Amniotic epithelial cell (primary cell): ENCODE measurements around the gene UTP4.

Source experiments
- DNase-seq: peaks from one replicate; pipeline ENCODE4 v3.0.0-alpha.2; 2010; ENCODE audit warnings: low read depth

UTP4 gene

DNA sequence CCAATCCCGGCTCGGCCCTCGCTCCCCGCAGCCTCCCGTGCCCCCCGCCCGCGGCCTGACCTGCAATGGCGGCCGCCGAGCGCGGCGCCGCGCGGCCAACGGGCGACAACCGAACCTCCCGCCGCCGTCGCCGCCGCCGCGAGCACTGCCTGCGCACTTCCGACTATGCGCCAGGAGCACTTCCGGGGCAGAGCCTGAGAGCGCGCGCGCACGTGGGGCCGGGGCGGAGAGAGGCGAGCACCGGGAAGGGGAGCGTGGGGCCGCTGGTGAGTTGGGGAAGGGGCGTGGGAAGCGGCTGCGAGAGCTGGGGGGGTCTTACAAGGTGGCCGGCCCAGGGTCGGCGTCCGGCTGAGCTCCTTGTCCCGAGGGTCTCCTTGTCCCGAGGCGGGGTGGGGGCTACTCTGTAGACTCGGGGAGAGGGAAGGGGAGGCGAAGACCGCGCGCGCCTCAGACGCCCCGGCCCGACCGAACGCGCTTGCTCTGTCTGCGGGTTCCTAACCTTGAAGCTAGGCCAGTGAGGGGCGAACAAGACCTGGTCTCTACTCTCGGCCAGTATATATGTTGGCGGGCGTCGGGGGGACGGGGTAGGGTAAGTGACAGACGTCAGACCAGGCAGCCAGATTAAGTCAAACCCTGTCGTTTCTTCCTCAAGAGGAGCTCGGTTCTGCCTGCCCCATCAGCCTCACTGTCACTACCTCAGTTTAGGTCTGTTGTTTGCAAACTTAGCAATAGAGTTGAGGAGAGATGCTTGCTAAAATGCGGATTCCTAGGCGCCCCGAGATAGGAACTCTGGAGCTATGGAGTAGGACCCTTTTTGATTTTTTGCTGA, at the start of gene UTP4, which contains the start of gene CHTF8:
Gene UTP4, plus strand, starts transcription at position 226 of the 829 bp plus-strand sequence. CDS start 811 bp downstream, outside the sequence.
Gene CHTF8, minus strand, starts transcription at position 165 of the 829 bp plus-strand sequence. CDS start 11,130 bp downstream, outside the sequence.
- peak; percentile 72 for DNase-seq

- no peak for DNase-seq
Measured at GRCh38 chr16:69083306-69083941, 49.0 kb upstream of the UTP4 start.

- peak; percentile 68 for DNase-seq
Measured at GRCh38 chr16:69084289-69084688, 48.2 kb upstream of the UTP4 start.

DNA sequence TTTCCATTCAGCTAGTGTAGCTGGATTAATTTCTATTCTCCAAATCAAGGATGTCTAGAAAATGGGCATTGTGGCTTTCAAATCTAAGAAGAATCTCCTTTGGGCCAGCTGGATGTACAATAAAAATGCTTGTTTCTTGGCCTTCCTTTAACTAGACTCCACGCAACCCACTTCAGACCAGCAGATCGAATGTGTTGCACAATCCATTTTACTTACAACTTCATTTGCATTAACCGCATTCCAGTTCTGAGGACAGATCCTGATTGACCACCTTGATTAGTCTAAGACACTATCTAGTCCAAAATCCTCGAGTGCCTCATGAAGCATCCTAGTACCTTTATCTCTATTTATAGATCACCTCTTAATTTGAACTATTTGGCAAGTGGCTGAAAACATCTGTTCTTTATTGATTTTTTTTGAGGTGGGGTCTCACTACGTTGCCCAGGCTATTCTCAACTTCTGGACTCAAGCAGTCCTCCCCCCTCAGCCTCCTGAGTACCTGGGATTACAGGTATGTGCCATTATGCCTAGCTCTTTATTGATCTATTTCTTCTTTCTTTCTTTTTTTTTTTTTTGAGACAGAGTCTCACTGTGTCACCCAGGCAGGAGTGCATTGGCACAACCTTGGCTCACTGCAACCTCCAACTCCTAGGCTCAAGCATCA, 47.3 kb upstream of the UTP4 start:
- no peak for DNase-seq

DNA sequence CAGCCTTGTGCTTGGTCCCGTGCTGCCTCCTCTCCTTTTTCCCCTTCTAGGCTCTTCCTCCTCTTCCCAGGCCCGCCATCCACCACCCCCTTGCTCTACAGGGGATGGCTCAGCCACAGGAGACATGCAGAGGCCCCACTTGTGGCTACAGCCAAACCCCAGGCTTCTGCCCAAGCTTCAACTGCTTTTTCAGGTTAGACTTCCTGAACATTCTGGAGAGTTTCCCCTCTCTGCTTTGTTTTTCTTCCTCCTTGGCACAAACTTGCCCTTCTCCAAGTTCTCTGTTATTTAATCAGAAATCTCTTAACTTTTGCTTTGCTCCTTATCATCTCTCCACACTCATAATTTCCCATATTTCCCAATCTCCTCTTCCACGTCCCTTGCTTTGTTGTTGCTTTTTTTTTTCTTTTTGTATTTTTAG, 45.3 kb upstream of the UTP4 start:
- peak; percentile 54 for DNase-seq

DNA sequence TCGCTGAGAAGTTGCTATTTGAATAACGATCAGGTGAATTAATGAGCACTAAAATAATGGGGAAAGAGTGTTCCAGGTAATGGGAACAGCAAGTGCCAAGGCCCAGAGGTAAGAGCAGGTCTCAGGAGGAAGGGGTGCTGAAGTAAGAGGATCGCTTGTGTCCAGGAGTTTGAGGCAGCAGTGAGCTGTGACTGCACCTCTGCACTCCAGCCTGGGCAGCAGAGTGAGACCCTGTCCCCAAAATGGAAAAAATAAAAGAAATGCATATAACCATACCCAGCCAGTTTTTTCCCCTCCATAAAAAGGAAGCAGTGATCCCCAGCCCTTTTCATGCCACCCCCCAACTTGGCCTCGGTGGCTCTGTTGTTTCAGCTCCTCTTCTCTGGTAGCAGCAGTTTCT, 43.8 kb upstream of the UTP4 start:
- DNase-seq: no peak

DNA sequence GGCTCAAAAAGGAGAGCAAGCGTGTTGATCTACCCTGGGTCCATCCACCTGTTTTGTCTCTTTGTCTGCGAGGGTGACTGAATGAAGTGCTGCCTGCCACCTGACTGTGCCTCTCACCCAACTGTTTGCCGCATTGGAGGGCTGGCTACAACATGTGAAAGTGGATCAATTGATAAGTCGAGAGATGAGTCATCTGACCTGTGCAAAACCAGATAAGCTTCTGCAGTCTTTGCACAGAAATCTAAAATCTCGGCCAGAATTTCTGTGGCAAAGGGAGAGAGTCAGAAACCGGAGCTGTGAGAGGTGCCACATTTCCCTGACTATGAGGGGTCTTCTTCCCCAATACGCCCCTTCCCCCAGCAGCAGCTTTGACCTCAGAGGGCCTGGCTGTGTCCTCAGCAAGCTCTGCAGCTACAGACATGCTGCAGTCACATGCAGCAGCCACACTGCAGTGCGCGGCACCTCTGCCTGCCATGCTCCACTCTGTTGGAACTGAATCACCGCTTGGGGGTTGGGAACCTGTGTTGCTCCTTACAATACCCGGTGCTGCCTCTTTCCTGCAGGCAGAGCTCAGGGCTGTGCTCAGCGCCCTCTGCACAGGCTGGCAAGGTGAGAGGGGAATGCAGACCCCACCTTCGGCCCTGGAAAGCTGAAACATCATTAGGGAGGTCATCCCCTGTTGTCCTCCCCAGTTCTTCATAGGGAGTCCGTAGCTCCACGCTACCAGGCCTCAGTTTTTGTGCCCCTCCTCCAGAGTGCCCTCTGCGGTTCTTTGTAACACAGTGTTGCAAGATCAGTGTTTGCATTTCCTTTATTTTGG, 43.1 kb upstream of the UTP4 start:
- peak; percentile 50 for DNase-seq

DNA sequence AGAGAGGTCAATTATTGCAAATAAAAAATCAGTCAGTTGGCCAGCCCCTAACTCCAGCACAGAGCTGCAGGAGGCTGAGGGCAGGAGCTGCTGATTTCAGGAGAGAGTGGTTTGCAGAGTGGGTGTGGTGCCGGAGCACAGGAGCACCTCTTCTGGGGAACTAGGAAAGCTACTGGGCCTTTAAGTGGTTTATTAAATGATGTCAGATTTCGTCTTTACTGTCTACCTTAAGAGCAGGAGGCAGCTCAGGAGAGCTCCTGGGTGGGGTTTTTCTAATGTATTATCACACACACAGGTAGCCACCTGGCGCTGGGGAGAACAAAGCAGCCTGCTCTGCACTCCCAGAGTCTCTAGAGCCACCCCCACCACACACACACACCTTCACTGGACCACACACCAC, 38.5 kb upstream of the UTP4 start:
- DNase-seq: no peak

GRCh38 chr16:69094501-69094900, 37.9 kb upstream of the UTP4 start:
- no peak for DNase-seq

DNA sequence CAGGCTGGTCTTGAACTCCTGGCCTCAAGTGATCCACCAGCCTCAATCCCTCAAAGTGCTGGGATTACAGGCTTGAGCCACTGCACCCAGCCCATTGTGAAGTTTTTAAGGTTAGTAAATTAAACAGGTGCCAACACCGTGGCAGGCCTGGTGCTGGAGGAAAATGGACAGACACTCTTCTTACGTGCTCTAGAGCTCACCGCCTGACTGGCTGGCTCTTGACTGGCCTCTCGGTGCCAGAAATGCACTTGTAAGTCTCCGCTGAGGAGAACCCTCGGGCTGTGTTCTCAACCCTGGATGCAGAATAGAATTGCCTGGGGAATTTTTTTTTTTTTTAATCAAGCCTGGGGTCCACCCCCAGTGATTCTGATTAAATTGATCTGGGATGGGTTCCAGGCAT, 37.3 kb upstream of the UTP4 start:
- DNase-seq: no peak

- DNase-seq: no peak
Measured at GRCh38 chr16:69100071-69100691, 32.3 kb upstream of the UTP4 start.

DNA sequence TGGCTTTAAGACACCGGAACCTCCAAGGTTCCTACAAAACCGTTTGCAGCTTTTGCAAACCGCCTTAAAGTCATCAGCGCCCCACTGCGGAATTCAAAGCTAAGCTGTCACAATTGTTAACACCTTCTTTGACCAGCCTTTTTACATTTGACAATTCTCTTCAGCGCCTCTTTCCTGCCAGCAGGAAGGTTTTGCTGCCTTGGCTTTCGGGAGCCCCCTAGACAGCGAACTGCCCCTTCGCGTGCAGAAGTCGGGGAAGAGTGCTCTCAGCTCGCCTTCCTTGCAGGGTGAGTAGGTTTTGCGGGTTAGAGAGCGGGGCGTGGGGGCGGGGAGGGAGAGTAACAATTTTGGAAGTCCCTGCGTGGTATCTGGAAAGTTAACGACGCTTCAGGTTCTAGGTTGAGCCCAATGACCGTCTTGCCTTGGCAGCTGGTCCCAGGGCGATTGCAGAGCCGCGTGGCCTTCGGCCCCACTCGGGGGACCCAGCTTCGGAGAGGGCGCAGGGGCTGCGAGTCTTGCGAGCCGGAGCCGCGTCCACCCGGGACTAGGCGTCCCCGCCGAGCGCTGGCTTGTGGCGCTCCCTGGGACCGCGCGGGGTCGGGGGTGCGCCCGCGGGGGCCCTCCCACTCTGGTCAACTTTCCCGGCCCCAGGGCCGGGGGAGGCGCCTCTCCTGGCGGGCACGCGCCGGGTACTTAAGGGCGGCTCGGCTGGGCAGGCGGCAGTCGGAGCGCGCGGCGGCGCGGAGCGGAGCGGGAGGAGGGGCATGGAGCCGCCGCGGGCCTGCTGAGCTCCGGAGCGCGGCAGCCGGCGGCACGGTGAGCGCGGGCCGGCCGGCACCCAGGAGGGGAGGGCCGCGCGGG, 26.7 kb upstream of the UTP4 start, which contains the start of gene HAS3:
Gene HAS3, plus strand, starts transcription at position 153 of the 861 bp plus-strand sequence. CDS start 3,743 bp downstream, outside the sequence.
- peak; percentile 41 for DNase-seq

- DNase-seq: no peak
Measured at GRCh38 chr16:69106491-69107315, 25.7 kb upstream of the UTP4 start.

DNA sequence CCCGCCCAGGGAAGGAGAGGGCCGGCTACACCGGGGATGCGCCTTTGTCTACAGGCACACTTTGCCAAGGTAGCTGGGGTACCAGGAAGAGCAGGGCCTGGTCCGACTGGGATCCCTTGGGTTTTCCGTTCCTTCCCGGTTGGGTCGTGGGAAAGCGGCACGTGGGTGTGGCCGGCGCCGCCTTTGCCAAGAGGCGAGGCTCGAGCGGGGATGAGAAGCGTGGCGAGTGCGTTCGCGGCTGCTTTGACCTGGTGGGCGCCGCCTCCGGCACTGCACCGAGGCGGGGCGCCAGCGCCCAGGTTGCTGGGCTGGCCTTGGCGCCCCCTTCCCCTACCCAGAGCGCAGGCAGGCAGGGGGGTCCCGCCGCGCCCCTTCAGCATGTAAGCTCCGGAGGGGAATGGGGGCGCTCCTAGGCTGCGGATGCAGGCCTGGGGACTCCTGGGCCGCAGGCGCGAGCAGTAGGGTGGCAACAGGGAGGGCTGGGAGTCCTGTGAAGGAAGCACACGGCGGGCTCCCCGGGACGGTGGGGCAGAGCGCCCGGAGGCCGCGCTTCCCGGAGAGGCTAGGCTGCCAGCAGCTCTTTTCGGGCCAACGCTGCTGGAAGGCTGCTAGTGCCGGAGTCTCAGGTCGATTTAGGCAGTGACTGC, 25.0 kb upstream of the UTP4 start:
- no peak for DNase-seq

DNA sequence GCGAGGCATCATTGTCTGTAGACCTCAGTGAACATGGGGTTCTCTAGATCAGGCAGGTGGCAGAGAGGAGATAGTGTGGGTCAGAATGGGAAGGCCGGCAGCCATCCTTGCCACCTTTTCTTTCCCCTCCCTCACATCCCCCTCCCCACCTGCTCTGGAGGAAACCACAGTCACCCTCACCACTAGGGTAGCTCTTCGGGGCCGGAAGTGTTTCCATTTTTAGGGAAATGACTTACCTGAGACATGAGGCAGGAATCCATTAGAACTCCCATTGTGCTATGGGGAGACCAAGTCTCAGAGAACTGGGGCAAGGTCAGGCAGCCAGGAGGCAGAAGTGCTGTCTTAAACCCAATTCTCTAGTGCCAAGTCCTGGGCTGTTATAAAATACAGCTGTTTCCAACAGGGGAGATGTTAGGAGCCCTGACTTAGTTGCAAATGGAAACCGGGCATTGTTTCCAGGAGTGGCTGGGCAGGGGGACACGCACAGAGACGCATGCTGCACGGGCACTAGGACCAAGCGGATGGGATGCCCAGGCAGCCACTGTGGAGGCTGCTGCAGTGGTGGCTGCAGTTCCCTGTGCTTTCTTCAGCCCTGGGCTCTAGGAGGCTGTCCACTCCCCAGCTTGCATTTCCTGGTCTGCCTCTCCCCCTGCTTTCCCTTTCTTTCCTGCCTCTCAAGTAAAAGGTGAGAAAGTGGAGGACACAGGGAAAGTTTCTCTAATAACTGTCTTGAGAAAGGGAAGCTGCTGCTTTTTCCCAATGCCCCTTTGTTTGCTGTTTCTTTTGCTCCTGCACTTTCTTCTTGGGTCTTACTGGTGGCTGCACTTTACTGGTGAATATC, 24.2 kb upstream of the UTP4 start:
- DNase-seq: no peak

GRCh38 chr16:69108905-69109252, 23.6 kb upstream of the UTP4 start:
- no peak for DNase-seq

GRCh38 chr16:69109486-69110270, 22.8 kb upstream of the UTP4 start:
- DNase-seq: no peak
